Upper lobe of right lung (tissue), 1 donor: ENCODE results near the gene MRPS34. TPM values are rescaled to one million over a fixed set of nuclear protein-coding genes. Genes with fewer than 3 reads are reported as not detected.

Experiments used
- ATAC-seq: fragments of 200-7000 bp; cut with Tn5 transposase; one replicate; pipeline ENCODE4 v1.9.1; 2020; ENCODE audit warnings: mild to moderate bottlenecking, moderate library complexity
- DNase-seq: peaks from one replicate; pipeline ENCODE4 v3.0.0-alpha.2; 2020
- H3K27ac ChIP-seq: fragments of 200-600 bp; one replicate; pipeline ENCODE4 v1.8.0; 2022
- H3K27me3 ChIP-seq: fragments of 200-600 bp; one replicate; pipeline ENCODE4 v1.8.0; 2022; ENCODE audit warnings: mild to moderate bottlenecking
- H3K36me3 ChIP-seq: fragments of 200-600 bp; one replicate; pipeline ENCODE4 v1.8.0; 2022
- H3K4me1 ChIP-seq: fragments of 200-600 bp; one replicate; pipeline ENCODE4 v1.8.0; 2022
- H3K4me3 ChIP-seq: fragments of 200-600 bp; one replicate; pipeline ENCODE4 v1.8.0; 2022; ENCODE audit warnings: mild to moderate bottlenecking
- H3K9me3 ChIP-seq: fragments of 200-600 bp; one replicate; pipeline ENCODE4 v1.8.0; 2022
- intact Hi-C: fragments of 100-400 bp; cut with DNase I; formaldehyde crosslinking; loops from one replicate; pipeline ENCODE4 v1.11.0; 2022
- total RNA-seq: library from RNA; stranded (reverse); fragmentation: NEBNext Ultra II Directional; extraction: Animal tissue kit (Norgen Biotek cat#: 25700); gene quantifications from one replicate; pipeline ENCODE4 v1.2.1, GENCODE V29; 2021
- TF ChIP-seq, protein P1 (sequence below): fragments of 200-600 bp; IDR thresholded peaks from one replicate; pipeline ENCODE4 v1.8.0; 2022; ENCODE audit warnings: antibody characterized with exemption
- donor health status: DM: no; HTN: yes; CAD: no; lungs with severe emphysema.

Gene MRPS34
- total RNA-seq, 1 donor from 2014 or later: 62.7 TPM

DNA sequence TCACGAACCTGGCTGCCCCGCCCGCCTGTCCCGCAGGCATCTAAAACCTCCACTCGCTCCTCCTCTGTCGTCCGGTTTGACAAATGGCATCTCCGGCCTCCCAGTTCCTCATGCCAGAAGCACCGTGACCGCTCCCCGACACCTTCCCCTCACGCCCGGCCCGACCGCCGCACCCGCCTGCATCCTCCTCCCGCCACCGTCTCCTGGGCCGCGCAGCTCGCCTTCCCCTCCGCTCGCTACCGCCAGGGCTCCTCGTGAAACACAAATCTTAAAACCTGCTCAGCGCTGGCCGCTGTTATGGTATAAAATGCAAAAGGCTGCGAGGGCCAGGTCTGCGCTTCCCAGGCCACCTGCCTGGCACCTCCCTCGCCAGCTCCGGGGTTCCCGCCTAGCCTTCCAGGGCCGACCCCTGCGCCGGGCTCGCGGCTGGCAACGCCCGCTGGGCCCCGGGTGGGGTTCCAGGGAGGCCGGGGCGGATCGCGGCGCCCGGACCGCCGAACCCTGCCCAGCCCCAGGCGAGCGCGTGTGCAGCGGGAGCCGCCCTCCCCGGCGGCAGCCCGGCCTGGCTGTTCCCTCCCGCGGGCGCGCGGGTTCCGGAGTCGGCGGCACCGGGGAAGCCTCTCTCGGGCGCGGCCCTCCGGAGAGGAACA, 8.9 kb upstream of the MRPS34 start:
- no peaks in the 10 kb centered on the region for H3K9me3 ChIP-seq
- intact Hi-C loops: no loop called here
- TF ChIP-seq, protein P1, sequence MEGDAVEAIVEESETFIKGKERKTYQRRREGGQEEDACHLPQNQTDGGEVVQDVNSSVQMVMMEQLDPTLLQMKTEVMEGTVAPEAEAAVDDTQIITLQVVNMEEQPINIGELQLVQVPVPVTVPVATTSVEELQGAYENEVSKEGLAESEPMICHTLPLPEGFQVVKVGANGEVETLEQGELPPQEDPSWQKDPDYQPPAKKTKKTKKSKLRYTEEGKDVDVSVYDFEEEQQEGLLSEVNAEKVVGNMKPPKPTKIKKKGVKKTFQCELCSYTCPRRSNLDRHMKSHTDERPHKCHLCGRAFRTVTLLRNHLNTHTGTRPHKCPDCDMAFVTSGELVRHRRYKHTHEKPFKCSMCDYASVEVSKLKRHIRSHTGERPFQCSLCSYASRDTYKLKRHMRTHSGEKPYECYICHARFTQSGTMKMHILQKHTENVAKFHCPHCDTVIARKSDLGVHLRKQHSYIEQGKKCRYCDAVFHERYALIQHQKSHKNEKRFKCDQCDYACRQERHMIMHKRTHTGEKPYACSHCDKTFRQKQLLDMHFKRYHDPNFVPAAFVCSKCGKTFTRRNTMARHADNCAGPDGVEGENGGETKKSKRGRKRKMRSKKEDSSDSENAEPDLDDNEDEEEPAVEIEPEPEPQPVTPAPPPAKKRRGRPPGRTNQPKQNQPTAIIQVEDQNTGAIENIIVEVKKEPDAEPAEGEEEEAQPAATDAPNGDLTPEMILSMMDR: no peak
- ATAC-seq (peak; percentile 21), DNase-seq (no peak)
- H3K4me3 ChIP-seq: peak overlapping the region; percentile 80
- peak overlapping the region; percentile 85 for H3K27ac ChIP-seq
- peaks cover 29% of the 10 kb centered on the region for H3K36me3 ChIP-seq
- H3K27me3 ChIP-seq: no peaks in the 10 kb centered on the region
- peaks cover 17% of the 10 kb centered on the region for H3K4me1 ChIP-seq

DNA sequence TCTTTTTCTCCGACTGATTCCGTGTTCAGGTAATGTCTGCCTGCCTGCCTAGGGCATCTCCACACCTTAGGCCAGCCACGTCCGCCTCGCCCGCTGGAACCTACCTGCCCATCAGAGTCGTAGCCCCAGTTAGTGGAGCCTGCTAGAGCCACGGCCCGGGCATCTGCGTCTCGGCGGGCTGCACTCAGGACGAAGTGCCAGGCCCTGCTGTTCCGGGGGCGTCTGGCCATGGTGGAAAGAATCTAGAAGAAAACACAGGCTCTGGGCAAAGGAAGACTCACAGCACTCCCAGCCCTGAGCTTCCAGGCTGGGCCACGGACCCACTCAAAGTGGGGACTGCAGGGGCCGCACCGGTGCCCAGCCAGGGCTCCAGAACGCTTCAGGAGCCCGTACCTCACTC, 8.3 kb upstream of the MRPS34 start:
- peak overlapping the region; percentile 80 for H3K4me3 ChIP-seq
- intact Hi-C loops: no loop called here
- H3K27me3 ChIP-seq: no peaks in the 10 kb centered on the region
- H3K4me1 ChIP-seq: peaks cover 17% of the 10 kb centered on the region
- DNase-seq: no peak
- no peak for ATAC-seq
- H3K27ac ChIP-seq: no peak overlapping the region
- TF ChIP-seq, protein P1: no peak
- H3K36me3 ChIP-seq: peaks cover 31% of the 10 kb centered on the region
- no peaks in the 10 kb centered on the region for H3K9me3 ChIP-seq

DNA sequence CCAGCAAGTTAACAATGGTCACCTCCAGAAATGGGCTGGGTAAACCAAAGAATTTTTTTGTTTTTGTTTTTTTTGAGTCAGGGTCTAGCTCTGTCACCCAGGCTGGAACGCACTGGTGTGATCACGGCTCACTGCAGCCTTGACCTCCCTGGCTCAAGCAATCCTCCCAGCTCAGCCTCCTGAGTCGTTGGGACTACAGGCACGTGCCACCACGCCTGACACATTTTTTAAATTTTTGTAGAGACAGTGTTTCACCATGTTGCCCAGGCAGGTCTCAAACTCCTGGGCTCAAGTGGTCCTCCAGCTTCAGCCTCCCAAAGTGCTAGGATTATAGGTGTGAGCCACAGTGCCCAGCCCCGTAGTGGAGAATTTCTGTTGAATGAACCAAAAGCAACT, 7.7 kb upstream of the MRPS34 start:
- intact Hi-C loops: no loop called here
- DNase-seq: no peak
- Histone ChIP-seq H3K9me3 (no peaks in the 10 kb centered on the region), H3K27me3 (no peaks in the 10 kb centered on the region), H3K4me3 (no peak overlapping the region), H3K27ac (no peak overlapping the region), H3K36me3 (peaks cover 32% of the 10 kb centered on the region), H3K4me1 (peaks cover 17% of the 10 kb centered on the region)
- no peak for ATAC-seq
- TF ChIP-seq, protein P1: no peak

DNA sequence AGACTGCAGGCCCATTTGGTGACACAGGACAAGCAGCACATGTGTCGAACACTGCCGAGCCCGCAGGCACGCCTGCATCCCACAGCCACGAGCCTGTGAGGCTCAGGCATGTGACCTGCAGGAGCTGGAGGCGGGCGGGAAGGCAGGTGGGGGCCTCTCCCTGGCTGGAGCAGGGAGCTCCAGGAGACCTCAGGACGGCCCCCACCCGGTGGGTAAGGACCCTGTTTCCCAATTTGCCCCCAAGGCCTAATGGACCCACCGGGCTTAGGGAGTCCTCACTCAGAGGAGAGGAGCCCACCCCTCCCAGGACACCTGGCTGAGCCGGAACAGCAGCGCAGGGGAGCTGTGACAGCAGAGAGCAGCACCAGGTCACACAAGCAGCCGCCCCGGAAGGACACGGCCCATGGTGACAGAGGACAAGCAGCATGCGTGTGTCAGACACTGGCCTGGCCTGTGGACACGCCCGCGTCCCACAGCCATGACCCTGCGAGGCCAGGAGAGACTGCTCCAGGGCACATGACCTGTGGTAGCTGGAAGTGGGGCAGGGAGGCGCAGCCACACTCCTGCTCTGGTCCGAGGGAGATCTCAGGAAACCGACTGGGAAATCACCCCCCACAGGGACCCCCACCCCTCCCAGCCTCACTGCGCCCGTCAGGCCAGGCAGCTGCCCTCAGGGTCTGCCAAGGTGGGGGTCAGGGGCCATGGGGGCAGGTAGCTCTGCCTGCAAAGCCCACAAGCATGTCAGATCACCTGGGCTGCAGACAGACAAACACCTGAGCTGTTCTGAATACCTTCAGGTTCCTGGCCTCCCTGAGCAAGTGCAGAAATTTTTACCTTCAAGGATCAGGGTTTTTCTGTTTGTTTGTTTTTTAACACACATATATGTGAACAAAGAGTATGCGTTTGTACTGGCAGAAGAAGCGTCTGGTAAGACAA, 7.1 kb upstream of the MRPS34 start:
- H3K4me3 ChIP-seq: no peak overlapping the region
- H3K36me3 ChIP-seq: peaks cover 32% of the 10 kb centered on the region
- ATAC-seq (no peak), DNase-seq (no peak)
- TF ChIP-seq, protein P1: no peak
- H3K4me1 ChIP-seq: peaks cover 17% of the 10 kb centered on the region
- intact Hi-C loops: no loop called here
- H3K27ac ChIP-seq: no peak overlapping the region
- no peaks in the 10 kb centered on the region for H3K27me3 ChIP-seq
- no peaks in the 10 kb centered on the region for H3K9me3 ChIP-seq

DNA sequence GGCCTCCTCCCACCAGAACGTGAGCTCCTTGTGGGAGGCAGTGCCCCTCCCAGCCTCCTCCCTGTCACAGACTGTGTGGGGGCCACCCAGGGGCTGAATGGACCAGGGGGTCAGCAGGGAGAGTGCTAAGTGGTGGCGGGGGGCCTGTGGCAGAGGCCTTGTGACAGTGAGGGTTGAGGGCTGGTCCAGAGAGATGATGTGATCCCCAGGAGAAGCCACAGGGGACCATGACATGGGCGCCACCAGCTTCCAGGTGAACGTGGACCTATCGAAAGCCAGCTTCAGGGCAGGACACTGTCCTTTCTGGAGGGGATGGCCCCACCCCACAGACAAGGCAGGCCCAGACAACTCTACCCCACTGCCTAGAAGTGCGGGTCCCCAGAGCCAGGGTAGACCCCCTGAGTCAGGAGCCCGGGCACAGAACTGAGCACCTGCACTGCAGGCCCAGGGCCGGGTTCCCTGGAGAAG, 6.3 kb upstream of the MRPS34 start:
- no peaks in the 10 kb centered on the region for H3K9me3 ChIP-seq
- TF ChIP-seq, protein P1: no peak
- no peak overlapping the region for H3K4me3 ChIP-seq
- no peak for ATAC-seq
- H3K4me1 ChIP-seq: peaks cover 22% of the 10 kb centered on the region
- no peak overlapping the region for H3K27ac ChIP-seq
- DNase-seq: no peak
- intact Hi-C loops: no loop called here
- H3K36me3 ChIP-seq: peaks cover 32% of the 10 kb centered on the region
- no peaks in the 10 kb centered on the region for H3K27me3 ChIP-seq
